GM21825 (cell line): ENCODE data around the gene ARID3B.
"Not testable (repeated sequence)": the region's sequence is repeated elsewhere in the genome, so short reads cannot be mapped to it uniquely, and the experiment has no call there.

ENCODE experiments used
- ATAC-seq: cut with Tn5 transposase; IDR thresholded peaks from one replicate; pipeline ENCODE4 v1.9.1; 2021; ENCODE audit warnings: mild to moderate bottlenecking, moderate library complexity; ENCODE audit not compliant: unreplicated experiment

ARID3B gene, protein sequence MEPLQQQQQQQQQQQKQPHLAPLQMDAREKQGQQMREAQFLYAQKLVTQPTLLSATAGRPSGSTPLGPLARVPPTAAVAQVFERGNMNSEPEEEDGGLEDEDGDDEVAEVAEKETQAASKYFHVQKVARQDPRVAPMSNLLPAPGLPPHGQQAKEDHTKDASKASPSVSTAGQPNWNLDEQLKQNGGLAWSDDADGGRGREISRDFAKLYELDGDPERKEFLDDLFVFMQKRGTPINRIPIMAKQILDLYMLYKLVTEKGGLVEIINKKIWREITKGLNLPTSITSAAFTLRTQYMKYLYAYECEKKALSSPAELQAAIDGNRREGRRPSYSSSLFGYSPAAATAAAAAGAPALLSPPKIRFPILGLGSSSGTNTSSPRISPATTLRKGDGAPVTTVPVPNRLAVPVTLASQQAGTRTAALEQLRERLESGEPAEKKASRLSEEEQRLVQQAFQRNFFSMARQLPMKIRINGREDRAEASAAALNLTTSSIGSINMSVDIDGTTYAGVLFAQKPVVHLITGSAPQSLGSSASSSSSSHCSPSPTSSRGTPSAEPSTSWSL

DNA sequence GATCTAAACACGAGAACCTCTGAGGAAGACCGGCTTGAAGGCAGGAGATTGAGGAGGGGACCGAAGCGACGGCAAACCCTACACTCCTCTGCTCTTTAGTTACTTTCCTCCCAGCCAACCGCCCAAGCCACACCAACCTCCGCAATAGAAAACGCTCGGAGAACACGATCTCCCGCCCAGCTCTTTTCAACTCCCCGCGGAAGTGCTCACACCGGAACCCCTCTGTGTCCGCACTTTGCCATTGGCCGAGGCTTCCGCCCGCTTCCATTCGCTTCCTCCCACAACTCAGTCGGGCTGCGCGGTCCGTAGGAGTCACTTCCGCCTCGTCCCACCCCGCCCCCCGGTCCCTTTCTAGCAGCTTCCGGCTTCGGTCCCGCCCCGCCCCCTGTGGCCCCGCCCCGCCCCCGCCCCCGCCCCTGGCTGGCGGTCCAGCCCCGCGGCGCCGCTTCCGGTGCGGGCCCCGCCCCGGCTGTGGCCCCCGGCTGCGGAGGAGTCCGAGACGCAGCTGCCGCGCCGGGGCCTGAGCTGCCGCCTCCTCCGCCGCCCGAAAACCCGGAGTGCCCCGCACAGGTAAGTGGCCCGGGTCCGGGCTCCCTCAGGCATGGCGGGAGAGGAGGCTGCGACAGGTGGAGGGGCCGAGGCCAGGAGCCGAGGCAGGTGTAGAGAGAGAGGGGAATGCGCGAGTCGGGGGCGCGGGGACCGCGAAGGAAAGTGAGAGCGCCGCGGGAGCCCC lies at the start of gene ARID3B:
TSS of gene ARID3B (plus strand) at position 460 of the 733 bp plus-strand sequence. CDS start 2,717 bp downstream, outside the sequence.
- peak; percentile 72 for ATAC-seq

DNA sequence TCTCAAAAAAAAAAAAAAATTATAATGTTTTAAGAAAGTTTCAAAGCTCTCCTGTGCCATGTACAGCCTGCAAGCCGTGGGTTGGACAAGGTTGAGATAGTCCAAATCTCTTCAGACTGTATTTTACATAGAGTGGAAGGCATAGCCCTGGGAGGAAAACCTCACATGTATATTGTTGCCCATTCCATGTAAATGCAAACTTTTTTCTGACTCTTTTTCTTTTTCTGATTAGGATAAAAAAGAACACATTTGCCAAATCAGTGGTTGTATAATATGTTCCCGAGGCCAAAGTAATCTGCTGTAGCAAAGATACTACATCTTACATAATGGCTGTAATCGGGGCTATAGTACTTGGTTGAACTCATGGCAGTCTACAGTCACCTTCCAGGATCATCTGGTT lies 44.4 kb upstream of the ARID3B start:
- no peak for ATAC-seq

DNA sequence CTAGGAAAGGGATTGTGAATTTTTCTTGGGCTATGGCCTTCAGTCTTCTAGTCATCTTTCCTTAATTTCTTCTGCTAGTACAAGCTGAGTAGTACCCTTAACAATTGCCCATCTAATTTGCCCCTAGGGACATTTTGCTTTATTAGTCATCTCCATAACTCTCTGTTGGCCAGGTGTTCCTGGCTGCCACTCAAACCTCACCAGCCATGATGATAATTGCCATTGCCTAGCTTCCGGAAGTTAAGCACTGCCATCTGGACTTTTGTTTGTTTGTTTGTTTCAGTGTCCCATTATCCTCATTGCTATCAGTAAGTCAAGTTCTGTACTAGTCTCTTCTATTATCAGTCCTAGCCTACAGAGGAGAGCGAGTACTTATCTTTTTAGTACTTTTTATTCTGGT lies 43.4 kb upstream of the ARID3B start:
- ATAC-seq = no peak

DNA sequence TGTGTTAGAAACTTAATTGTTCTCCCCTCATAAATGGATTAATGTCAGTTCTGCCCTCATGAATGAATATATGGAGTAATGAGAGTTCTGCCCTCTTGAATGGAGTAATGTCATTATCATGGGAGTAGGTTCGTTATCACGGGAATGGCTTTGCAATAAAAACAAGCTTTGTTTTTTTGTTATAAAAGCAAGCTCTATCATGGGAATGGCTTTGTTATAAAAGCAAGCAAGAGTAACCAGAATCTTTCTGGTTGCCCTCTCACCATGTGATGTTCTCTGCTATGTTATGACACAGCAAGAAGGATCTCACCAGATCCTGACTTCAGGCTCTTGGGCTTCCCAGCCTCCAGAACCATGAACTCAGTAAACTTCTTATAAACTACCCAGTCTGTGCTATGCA lies 41.7 kb upstream of the ARID3B start:
- no peak for ATAC-seq

DNA sequence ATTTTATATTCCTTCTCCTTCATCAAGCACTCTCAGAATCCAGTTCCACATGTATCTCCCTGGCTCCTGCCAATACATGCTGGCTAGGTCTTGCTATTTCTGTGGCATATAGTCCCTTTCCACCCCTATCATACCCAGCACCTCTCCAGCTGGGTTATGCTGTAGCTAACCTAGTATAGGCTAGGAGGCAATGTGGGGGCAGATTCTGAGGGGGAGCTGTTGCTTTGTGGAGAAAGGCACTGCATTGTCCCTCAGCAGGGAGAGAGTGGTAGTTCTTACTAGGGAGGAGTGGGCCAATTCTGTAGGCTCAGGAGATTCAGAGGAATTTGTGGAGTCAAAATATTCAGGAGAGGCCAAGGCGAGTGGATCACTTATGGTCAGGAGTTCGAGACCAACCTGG lies 40.6 kb upstream of the ARID3B start:
- ATAC-seq = no peak

DNA sequence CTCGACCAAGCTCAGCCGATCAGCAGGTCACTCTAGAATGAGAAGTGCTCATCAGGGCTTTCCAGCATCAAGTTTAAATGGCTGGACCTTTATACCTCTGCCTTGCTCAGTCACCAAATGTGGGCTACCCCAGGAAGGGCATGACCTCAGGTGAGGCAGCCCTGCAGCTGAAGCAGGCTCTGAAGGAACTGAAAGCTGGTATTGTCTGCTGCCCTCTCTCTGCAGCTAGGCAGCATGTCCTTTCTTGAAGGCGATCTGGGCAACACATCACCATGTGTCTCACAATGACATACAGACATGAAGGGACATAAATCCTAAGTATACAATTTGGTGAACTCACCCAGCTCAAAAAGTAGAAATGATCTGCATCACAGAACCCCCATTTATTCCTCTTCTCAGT lies 38.7 kb upstream of the ARID3B start:
- ATAC-seq = no peak

DNA sequence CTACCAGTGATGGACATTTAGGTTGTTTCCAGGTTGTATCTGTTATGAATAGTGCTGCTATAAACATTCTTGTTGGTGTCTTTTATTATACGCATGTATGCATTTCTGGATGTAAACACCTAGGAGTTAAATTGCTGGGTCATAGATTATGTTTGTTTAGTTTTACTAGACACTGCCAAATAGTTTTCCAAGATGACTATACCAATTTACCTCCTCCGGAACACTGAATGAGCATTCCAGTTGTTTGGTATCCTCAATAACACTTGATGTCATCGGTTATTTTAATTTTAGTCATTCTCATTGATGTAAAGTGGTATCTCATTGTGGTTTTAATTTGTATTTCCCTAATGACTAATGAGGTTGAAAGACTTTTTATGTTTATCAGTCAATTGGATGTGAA lies 36.6 kb upstream of the ARID3B start:
- ATAC-seq = no peak

DNA sequence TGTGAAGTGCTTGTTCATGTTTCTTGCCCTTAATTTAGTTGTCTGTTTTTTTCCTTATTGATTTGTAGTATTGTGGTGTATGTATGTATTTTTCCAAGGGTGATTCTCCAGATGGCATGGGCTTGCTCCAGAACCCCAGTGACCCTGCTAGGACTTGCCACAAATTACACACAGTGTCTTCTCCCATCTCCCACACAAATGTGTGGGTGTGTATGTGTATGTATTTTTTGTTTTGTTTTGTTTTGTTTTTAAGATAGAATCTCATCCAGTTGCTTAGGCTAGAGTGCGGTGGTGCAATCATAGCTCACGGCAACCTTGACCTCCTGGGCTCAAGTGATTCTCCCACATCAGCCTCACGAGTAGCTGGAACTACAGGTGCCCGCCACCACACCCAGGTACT lies 36.2 kb upstream of the ARID3B start:
- no peak for ATAC-seq

DNA sequence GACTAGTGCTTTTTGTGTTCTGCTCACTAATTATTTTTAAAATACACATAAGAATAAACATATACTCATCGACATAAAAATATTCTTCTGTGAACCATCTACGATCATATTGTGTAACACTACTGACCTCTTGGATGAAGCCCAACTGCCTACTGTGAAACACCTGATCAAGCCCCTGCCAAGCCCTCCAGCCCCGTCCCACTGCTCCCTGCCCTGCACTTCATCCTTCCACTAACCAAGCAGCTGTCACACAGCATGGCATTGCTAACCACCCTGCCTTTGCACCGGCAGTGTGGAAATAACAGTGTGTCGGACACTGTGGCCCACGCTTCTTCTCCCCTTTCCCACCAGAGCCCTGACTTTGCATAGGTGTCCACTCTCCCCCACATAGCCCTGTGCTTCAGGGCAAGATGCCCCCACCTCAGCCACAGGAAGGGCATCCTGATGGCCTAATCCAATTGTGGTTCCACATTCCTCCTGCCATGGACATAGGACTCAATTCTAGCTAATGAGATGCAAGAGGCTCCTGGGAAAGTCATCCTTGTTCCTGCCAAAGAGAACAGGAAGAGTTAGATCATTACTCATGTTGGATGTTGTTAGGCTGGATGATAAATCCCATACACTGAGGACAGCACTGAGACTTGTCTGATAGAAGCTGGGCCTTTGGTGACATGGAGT lies 35.0 kb upstream of the ARID3B start:
- ATAC-seq = no peak

DNA sequence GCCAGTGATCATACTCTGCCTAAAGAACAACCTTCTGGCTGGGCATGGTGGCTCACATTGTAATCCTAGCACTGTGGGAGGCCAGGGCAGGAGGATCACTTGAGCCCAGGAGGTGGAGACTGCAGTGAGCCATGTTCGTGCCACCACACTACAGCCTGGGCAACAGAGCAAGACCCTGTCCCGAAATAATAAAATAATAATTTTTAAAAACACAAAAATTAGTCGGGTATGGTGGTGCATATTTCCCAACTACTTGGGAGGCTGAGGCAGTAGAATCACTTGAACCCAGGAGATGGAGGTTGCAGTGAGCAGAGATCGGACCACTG lies 34.5 kb upstream of the ARID3B start:
- ATAC-seq = no peak

DNA sequence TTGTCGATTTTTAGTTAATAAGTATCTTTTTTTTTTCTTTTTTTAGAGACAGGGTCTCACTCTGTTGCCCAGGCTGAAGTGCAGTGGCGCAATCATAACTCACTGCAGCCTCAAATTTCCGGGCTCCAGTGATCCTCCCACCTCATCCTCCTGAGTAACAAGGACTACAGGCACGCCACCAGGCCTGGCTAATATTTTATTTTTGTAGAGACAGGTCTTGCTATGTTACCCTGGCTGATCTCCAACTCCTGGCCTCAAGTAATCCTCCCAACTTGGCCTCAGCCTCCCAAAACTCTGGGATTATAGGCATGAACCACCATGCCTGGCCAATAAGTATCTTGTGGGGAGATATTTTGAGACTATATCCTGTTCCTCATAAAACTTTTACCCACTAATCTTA lies 29.4 kb upstream of the ARID3B start:
- ATAC-seq = peak; percentile 41

DNA sequence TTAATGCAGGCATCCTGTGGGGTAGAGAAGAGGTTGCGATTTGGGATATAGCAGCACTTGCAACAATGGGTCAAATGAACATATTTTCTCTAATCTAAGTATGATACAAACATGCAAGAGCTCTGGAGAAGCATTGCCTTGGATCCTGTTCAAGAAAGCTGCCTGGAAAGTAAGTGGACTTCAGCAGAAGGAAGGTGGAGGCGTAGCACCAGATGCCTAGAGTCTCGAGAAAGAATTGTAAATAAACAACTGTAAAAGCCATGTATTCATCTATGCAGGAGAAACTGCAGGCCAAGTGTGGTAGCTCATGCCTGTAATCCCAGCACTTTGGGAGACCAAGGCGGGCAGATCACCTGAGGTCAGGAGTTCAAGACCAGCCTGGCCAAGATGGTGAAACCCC lies 27.0 kb upstream of the ARID3B start:
- ATAC-seq = not testable (repeated sequence)

DNA sequence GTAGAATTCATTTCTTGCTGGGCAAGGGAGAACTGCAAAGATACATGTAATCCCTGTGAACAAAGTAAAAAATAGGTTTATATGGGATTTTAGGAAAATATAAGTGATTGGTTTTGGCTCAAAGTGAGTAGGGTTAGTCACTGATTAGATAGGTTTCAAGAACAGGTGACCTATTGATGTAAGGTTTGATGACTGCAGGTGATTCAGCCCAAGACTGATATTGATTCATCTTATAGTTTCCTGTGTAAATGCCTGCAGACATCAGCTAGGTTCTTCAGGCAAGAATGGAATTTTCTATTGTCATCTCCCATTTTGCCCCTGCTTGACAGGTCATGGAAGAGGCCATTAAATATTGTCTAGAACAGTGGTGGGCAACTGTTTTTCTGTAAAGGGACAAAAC lies 23.9 kb upstream of the ARID3B start:
- no peak for ATAC-seq

DNA sequence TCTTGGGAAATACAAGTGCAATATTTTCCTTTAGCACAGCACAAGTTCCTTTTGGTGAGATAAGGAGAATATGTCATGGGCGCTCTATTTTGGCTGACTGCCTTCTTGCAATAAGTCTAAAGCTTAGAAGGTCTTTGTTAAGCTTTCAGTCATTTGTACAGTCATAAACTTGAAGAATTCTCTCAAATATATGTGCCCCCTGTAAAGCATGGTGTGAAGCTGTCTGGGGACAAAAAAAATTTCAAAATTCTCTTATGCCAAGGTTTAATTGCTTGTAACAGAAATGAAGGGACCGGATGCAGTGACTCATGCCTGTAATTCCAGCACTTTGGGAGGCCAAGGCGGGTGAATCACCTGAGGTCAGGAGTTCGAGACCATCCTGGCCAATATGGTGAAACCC lies 21.7 kb upstream of the ARID3B start:
- ATAC-seq = no peak

DNA sequence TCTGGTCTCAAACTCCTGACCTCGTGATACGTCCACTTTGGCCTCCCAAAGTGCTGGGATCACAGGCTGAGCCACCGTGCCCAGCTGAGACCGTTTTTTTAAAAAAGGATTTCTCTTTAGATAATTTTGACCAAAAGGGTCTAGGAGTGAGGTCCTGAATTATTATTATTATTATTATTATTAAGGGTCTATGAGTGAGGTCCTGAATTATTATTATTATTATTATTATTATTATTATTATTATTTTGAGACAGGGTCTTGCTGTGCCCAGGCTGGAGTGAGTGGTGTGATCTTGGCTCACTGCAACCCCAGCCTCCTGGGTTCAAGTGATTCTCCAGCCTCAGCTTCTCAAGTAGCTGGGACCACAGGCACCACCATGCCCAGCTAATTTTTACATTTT lies 20.6 kb upstream of the ARID3B start:
- no peak for ATAC-seq

DNA sequence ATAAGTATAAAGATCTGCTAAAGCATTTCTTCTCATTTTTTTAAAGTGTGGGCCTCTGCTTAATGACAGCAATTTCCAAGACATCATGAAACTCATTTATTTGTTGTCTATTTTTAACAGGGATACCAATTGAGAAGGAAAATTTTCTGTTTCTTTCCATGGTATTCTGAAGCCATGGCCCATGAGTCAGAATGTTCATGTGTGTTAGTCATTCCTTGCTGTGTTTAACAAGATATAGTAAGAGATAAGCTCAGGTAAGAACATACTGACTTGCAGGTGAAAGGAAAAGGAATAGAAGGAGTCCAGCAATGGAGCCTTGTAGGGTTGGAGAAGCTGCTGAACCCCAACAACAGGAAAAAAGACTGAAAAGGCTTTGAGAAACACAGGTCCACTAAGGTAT lies 17.0 kb upstream of the ARID3B start:
- no peak for ATAC-seq

DNA sequence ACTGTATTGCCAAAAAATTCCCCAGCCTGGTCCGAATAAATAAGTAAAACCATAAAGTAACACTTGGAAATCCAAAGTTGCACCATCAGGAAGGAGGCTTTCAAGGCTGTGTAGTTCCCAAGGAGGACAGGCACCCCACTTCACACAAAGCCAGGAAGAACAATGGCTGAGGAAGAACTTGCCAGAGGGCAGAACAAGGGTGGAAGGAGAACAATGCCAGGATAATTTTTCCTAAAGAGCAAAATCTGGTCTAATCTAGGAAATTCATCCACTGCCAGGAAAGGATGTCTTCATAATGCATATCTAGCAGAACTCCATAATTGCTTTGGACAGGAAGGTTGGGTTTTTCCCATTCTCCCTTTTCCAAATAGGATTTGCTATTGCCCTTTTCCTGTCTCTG lies 15.7 kb upstream of the ARID3B start:
- ATAC-seq = no peak

DNA sequence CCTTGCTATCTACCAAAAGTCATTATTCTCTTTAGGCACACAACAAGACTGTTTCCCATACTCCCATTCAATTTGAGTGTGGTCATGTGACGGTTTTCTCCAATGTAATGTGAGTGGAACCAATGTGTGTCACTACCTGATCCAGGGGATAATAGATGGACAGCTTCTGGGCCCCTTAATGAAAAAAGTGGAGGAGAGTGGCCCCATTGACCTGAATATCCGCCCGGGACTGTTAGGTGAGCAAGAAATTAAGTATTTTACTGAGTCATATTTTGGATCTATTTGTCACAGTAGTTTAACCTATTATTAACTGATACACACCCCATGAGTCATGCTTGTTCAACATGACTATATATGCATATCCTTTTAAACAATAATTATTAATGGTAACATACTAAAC lies 15.1 kb upstream of the ARID3B start:
- ATAC-seq = no peak

DNA sequence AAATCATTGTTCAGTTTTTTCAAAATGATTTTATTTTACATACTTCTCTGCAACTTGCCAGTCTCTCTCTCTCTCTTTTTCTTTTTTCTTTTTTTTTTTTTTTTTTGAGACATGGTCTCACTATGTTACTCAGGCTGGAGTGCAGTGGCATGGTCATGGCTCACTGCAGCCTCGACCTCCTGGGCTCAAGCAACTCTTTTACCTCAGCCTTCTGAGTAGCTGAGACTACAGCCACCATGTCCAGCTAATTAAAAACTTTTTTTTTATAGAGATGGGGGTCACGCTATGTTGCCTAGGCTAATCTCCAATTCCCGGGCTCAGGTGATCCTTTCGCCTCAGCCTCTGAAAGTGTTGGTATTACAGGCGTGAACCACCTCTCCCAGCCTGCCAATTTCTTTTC lies 12.1 kb upstream of the ARID3B start:
- no peak for ATAC-seq

DNA sequence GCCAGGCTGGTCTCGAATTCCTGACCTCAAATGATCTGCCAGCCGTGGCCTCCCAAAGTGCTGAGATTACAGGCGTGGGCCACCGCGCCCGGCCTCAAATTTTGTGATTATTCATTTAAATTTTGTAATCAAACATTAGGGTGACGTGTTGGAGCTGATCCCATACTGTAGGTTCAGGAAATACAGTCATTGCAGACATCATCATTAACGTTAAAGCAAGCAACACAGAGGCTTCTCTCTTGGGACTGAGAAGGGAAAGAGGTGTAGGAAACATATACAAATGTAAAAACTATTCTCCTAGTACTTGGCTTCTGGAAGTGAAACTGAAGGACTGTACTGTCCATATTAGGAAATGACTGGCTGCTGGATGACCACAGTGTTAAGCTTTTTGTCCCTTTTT lies 11.1 kb upstream of the ARID3B start:
- ATAC-seq = no peak

DNA sequence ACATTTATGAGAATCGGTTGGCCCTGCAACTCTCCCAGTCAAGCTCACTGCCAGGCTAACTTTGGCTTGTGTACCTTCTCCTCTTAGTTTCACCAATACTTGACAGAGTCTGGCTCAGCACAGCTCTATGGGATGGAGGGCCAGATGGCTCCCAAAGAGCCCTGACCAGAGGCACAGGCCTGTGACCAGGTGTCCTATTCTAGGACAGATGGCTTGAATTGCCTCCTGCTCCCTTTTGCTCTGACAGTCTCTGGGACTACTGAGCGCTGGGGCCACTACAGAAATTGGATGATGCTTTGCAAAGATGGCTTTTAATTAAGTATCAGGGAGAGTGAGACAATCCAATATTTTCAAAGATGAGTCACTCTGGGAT lies 10.3 kb upstream of the ARID3B start:
- no peak for ATAC-seq
